HEK293T (cell line): ENCODE results near the gene GTF2A2.

Experiments used
- CTCF ChIA-PET: fragments of 350-600 bp; formaldehyde crosslinking; extraction: SDS; loops from one replicate; lab custom pipeline; 2021; ENCODE audit warnings: antibody characterized with exemption, inconsistent platforms; lab: Yijun Ruan, JAX
- POLR2A ChIA-PET: fragments of 350-600 bp; formaldehyde crosslinking; extraction: SDS; loops from one replicate; lab custom pipeline; 2020; ENCODE audit warnings: antibody characterized with exemption, inconsistent platforms; lab: Yijun Ruan, JAX
- DNase-seq: peaks from one replicate; pipeline ENCODE4 v3.0.0; 2012; ENCODE audit warnings: mixed read lengths; ENCODE audit errors: extremely low spot score
- ARNT ChIP-seq: fragments of 450-650 bp; IDR thresholded peaks from 2 replicates; pipeline ENCODE4 v1.6.1; 2017; ENCODE audit warnings: mild to moderate bottlenecking
- BHLHE40 ChIP-seq: fragments of 450-650 bp; IDR thresholded peaks from 2 replicates; pipeline ENCODE4 v1.6.1; 2016; ENCODE audit warnings: mild to moderate bottlenecking, moderate library complexity, borderline replicate concordance
- CTBP1 ChIP-seq: fragments of 450-650 bp; IDR thresholded peaks from 2 replicates; pipeline ENCODE4 v1.6.1; 2016; ENCODE audit warnings: borderline replicate concordance
- ELF4 ChIP-seq: fragments of 450-650 bp; IDR thresholded peaks from 2 replicates; pipeline ENCODE4 v1.6.1; 2017; ENCODE audit warnings: antibody characterized with exemption
- FOXA1 ChIP-seq: fragments of 450-650 bp; IDR thresholded peaks from 2 replicates; pipeline ENCODE4 v1.6.1; 2016; ENCODE audit warnings: mild to moderate bottlenecking
- FOXK2 ChIP-seq: fragments of 450-650 bp; IDR thresholded peaks from 2 replicates; pipeline ENCODE4 v1.6.1; 2016; ENCODE audit warnings: mild to moderate bottlenecking
- FOXM1 ChIP-seq: fragments of 450-650 bp; IDR thresholded peaks from 2 replicates; pipeline ENCODE4 v1.6.1; 2017; ENCODE audit warnings: mild to moderate bottlenecking, borderline replicate concordance
- LEF1 ChIP-seq: fragments of 450-650 bp; IDR thresholded peaks from 2 replicates; pipeline ENCODE4 v1.6.1; 2017; ENCODE audit warnings: mild to moderate bottlenecking, borderline replicate concordance
- NFRKB ChIP-seq: fragments of 450-650 bp; IDR thresholded peaks from 2 replicates; pipeline ENCODE4 v1.6.1; 2016; ENCODE audit warnings: mild to moderate bottlenecking, moderate library complexity
- PKNOX1 ChIP-seq: fragments of 450-650 bp; IDR thresholded peaks from 2 replicates; pipeline ENCODE4 v1.6.1; 2016
- SP1 ChIP-seq: fragments of 450-650 bp; IDR thresholded peaks from 2 replicates; pipeline ENCODE4 v1.6.1; 2017
- SUZ12 ChIP-seq: fragments of 450-650 bp; IDR thresholded peaks from 2 replicates; pipeline ENCODE4 v1.6.1; 2016; ENCODE audit warnings: mild to moderate bottlenecking
- TARDBP ChIP-seq: fragments of 450-650 bp; IDR thresholded peaks from 2 replicates; pipeline ENCODE4 v1.6.1; 2016
- ZNF384 ChIP-seq: fragments of 450-650 bp; IDR thresholded peaks from 2 replicates; pipeline ENCODE4 v1.6.1; 2016

GTF2A2 gene

GRCh38 chr15:59594493-59594942, 62.8 kb downstream of the GTF2A2 start:
- CTCF ChIA-PET, result interaction anchor here (0.6 to 0.7 kb wide), 3 partner anchors 24 to 991 kb away, joined by 3 read pairs; no protein-coding TSS in a partner anchor
- DNase-seq, result no peak
- POLR2A ChIA-PET, result interaction anchor here (0.8 kb wide), 1 partner anchor 39 kb away, joined by 4 read pairs; no protein-coding TSS in a partner anchor
- no peak for TF ChIP-seq ZNF384

DNA sequence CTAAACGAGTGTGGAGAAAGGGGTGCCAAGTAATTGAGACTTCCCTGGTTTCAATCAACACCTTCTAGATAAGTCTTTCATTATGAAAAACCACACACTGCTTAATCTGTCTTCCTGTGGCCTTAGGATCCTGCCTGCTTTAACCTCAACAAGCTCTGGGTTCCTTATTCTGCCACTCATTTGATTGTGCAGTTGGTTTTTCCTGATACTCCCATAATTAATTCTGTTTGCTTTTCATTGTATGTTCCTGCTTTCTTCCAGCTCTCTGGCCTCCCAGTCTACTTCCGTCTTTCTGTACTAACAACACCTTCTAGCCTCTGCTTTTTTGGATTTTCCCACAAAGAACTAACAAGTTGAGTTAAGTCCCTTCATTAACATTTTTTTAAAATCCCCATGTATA, 66.0 kb downstream of the GTF2A2 start:
- TF ChIP-seq FOXA1 (no peak), CTBP1 (no peak), ARNT (no peak), NFRKB (no peak), SUZ12 (no peak), TARDBP (no peak), PKNOX1 (no peak), LEF1 (no peak), ELF4 (no peak), FOXK2 (no peak), ZNF384 (no peak), SP1 (no peak), FOXM1 (no peak)
- ChIA-PET CTCF (no interaction called here), POLR2A (no interaction called here)
- DNase-seq, result no peak

GRCh38 chr15:59590027-59590426, 67.3 kb downstream of the GTF2A2 start:
- CTCF ChIA-PET, result no interaction called here
- DNase-seq, result no peak
- POLR2A ChIA-PET, result no interaction called here
- TF ChIP-seq PKNOX1 (no peak), BHLHE40 (no peak)
